DND-41 (cell line): ENCODE data around the gene REXO4.

Source experiments
- CTCF ChIP-seq: IDR thresholded peaks from 2 replicates; pipeline ENCODE4 v1.5.1; 2012; ENCODE audit warnings: borderline replicate concordance, low read length, moderate library complexity, mild to moderate bottlenecking; ENCODE audit not compliant: poor library complexity, severe bottlenecking; ENCODE audit errors: extremely low read depth
- EZH2 ChIP-seq: IDR thresholded peaks from 3 replicates; pipeline ENCODE4 v1.6.1; 2012; ENCODE audit warnings: borderline replicate concordance, low read depth, mild to moderate bottlenecking, moderate library complexity, low read length, inconsistent platforms; ENCODE audit not compliant: severe bottlenecking

- no peak for TF ChIP-seq CTCF
- TF ChIP-seq EZH2: no peak
Measured at GRCh38 chr9:133461975-133462374, 44.2 kb upstream of the REXO4 start.
